Mucosa of descending colon (tissue), 3 donors: Measurements from ENCODE around the gene ANKRD63. TPM values are rescaled to one million over a fixed set of nuclear protein-coding genes. Genes with fewer than 3 reads are reported as not detected.

Experiments
- ATAC-seq: fragments of 200-7000 bp; cut with Tn5 transposase; one replicate; pipeline ENCODE4 v1.9.1; 2020; ENCODE audit warnings: mild to moderate bottlenecking, moderate library complexity
- DNase-seq, 3 donors: peaks; one replicate each; pipeline ENCODE4 v3.0.0-alpha.2; 2020
- H3K36me3 ChIP-seq: fragments of 200-600 bp; one replicate; pipeline ENCODE4 v1.8.0; 2021; ENCODE audit warnings: low read depth, mild to moderate bottlenecking
- H3K4me1 ChIP-seq: fragments of 200-600 bp; one replicate; pipeline ENCODE4 v1.8.0; 2021; ENCODE audit warnings: low read depth, mild to moderate bottlenecking
- H3K4me3 ChIP-seq: fragments of 200-600 bp; one replicate; pipeline ENCODE4 v1.8.0; 2021; ENCODE audit warnings: mild to moderate bottlenecking
- H3K9me3 ChIP-seq: fragments of 200-600 bp; one replicate; pipeline ENCODE4 v1.8.0; 2021; ENCODE audit warnings: mild to moderate bottlenecking
- intact Hi-C, 2 donors: fragments of 100-400 bp; cut with DNase I in 1 of 2; cut with micrococcal nuclease in 1 of 2; formaldehyde crosslinking; loops; one replicate each; pipeline versions ENCODE4 v1.11.0 to v1.11.1; 2022; cut with DNase I, micrococcal nuclease
- total RNA-seq, 3 donors: library from RNA; stranded (reverse); fragmentation: NEBNext Ultra II Directional in 2 of 3; extraction: Animal tissue kit (Norgen Biotek cat#: 25700) in 2 of 3; gene quantifications; one replicate each; pipeline versions ENCODE4 v1.2.1 to v1.2.4, GENCODE V29; 2021 to 2023
- TF ChIP-seq, protein P1 (sequence below): fragments of 200-600 bp; IDR thresholded peaks from one replicate; pipeline ENCODE4 v1.8.0; 2022; ENCODE audit warnings: antibody characterized with exemption, mild to moderate bottlenecking
- donor health status: DM: no; HTN: no; CAD: no; lungs with moderate emphysema.
- donor health status: DM: no; HTN: no; CAD: no.
- donor health status: DM: no; HTN: yes; CAD: no.

The ANKRD63 gene
- total RNA-seq, 3 donors from 2014 or later, result 0.25 TPM; not detected in 2

DNA sequence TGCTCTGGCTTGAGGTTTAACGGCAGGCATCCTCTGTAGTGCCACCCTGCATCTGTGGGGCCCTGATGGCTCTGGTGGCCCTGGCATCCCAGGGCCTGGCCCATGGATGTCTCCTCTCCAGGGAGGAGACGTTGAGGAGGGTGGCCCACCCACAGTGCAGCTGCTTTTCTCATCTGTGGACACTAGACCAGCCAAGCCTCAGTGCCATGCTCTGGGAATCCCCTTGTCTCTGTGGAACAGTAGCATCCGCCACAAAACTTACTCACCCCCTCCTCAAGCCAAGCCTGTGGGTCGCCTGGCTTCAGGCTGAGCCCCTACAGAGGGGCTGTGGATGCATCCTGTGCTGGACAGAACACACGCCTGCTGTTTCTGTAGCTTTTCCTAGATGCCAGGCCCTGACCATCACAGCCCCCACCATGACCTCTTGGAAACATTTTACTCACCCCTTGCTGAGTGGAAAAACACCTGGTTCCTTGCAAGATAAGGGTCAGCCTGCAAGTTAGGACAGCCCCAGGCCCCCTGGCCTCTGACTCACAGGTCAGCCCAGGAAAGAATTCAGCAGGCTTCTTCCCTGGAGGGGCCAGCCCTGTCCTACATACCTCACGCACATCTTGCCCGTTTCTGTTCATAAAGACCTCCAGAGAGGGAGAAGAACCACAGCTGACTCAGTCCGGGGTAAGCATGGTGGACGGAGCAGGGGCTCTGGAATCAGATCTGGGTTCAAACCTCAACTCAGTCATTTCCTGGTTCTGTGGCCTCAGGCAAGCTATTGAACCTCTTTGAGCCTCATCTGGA lies 25.0 kb downstream of the ANKRD63 start:
- H3K9me3 ChIP-seq, result no peaks in the 10 kb centered on the region
- TF ChIP-seq, protein P1, sequence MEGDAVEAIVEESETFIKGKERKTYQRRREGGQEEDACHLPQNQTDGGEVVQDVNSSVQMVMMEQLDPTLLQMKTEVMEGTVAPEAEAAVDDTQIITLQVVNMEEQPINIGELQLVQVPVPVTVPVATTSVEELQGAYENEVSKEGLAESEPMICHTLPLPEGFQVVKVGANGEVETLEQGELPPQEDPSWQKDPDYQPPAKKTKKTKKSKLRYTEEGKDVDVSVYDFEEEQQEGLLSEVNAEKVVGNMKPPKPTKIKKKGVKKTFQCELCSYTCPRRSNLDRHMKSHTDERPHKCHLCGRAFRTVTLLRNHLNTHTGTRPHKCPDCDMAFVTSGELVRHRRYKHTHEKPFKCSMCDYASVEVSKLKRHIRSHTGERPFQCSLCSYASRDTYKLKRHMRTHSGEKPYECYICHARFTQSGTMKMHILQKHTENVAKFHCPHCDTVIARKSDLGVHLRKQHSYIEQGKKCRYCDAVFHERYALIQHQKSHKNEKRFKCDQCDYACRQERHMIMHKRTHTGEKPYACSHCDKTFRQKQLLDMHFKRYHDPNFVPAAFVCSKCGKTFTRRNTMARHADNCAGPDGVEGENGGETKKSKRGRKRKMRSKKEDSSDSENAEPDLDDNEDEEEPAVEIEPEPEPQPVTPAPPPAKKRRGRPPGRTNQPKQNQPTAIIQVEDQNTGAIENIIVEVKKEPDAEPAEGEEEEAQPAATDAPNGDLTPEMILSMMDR, result no peak
- peaks cover 9% of the 10 kb centered on the region for H3K4me1 ChIP-seq
- H3K4me3 ChIP-seq, result no peak overlapping the region
- DNase-seq (peak in 1 of 3 donors; percentile 15), ATAC-seq (no peak)
- intact Hi-C loops, result no loop called here
- no peaks in the 10 kb centered on the region for H3K36me3 ChIP-seq

DNA sequence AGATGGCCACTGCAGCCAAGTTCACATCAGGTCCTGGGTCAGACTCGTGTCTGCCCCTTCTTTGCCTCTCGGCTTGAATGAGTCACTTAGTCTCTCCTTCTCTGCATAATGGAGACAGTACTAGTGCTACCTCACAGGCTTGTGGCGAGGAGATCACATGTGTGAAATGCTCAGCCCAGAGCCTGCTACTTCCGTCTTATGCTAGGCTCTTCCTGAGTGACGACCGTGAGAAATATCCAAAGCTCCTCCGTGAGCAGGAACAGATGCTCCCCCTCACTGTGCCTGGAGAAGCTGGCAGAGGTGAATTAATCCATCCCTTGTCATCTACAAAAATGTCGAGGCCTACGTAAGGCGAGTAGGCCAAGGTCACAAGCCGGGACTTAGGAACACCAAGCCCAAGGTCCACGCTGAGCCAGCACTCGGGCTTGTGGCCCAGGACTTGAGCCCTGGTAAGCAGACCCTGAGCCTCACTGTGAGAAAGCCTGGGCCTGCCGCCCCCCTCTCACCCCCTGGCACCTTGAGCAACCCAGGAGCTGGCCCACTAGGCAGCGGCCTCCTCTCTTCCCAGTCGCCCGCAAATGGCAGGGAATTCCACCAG lies 26.1 kb downstream of the ANKRD63 start:
- DNase-seq, result no peak
- no peaks in the 10 kb centered on the region for H3K9me3 ChIP-seq
- TF ChIP-seq, protein P1, result no peak
- ATAC-seq, result no peak
- H3K4me3 ChIP-seq, result no peak overlapping the region
- H3K36me3 ChIP-seq, result no peaks in the 10 kb centered on the region
- intact Hi-C loops, result no loop called here
- peaks cover 14% of the 10 kb centered on the region for H3K4me1 ChIP-seq

DNA sequence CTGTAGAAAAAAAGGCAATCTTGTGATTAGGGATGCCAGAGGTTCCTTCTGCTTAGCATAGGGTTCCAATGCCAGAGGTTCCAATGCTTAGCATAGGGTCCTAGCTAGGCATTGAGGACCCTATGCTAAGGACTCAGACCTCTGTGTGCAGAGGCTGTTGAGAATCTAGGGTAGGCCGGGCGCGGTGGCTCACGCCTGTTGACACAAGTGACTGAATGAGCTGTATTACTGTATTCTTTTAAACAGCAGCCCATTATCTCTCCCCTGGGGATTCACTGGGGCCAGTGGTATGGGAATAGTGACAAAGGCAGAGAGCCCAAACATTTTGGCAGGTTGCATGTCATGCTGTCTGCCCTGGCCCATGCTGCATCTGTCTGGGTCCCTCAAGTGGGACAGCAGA lies 27.8 kb downstream of the ANKRD63 start:
- TF ChIP-seq, protein P1, result no peak
- intact Hi-C loops, result no loop called here
- H3K36me3 ChIP-seq, result no peaks in the 10 kb centered on the region
- DNase-seq (peak in 2 of 3 donors; percentile 11 to 36), ATAC-seq (no peak)
- H3K4me1 ChIP-seq, result peaks cover 14% of the 10 kb centered on the region
- H3K4me3 ChIP-seq, result no peak overlapping the region
- H3K9me3 ChIP-seq, result no peaks in the 10 kb centered on the region

DNA sequence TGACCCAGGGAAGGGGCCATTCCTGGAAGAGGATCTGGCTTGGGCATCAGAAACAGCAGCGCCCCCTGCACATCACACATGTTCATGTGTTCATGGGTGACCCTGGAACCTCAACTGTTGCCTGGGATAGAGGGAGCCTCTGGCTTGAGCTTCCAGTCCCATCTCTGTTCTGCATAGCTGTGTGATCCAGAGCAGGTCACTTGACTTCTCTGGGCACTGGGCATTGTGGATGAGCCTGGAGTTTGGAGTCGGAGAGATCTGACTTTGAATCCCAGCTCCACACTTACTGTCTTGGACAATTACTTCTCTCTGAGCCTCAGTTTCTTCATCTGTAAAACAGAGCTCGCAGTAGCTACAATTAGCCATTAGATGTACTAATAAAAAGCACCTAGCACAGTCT lies 28.4 kb downstream of the ANKRD63 start:
- Histone ChIP-seq H3K9me3 (no peaks in the 10 kb centered on the region), H3K4me1 (peaks cover 14% of the 10 kb centered on the region), H3K36me3 (no peaks in the 10 kb centered on the region), H3K4me3 (no peak overlapping the region)
- intact Hi-C loops, result no loop called here
- peak in 1 of 3 donors; percentile 25 for DNase-seq
- TF ChIP-seq, protein P1, result no peak
- no peak for ATAC-seq

DNA sequence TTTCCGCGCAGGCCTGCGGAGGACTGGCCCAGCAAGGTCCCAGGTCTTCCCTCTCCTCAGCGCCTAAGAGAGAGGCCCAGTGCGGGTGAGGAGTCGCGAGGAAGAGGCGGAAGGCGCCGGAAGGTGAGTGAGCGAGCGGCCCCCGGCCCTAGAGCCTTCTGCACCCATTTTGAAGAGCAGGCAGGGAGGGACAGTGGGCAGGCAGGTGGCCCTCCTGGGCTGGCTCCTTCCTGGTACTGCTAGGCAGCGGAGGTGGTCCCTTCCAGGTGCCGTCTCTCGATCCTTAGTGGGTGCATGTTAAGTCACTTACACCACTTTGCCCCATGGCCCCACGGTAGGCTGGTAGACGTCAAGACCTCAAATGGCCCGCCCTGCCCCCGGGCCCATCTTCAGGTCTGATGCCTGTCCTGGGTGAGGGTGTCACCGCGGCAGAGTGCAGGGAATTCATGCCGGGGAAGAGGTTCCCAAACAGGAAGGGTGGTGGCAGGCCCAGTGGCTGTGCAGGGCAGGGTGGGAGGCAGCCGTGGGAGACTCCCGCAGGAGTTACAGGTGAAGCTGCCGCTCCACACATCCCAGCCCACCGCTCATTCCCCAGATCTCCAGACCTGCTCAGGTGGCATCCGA lies 29.6 kb downstream of the ANKRD63 start:
- TF ChIP-seq, protein P1, result no peak
- no peaks in the 10 kb centered on the region for H3K36me3 ChIP-seq
- ATAC-seq, result peak; percentile 2
- H3K9me3 ChIP-seq, result no peaks in the 10 kb centered on the region
- peaks cover 14% of the 10 kb centered on the region for H3K4me1 ChIP-seq
- H3K4me3 ChIP-seq, result peak overlapping the region; percentile 14
- DNase-seq, result peak in 1 of 3 donors; percentile 45
- intact Hi-C loops, result no loop called here
